Adrenal gland (tissue), 5 donors: ENCODE data around the gene HOXD12.

Source experiments
- CTCF ChIP-seq, 6 experiments: fragments of 450-650 bp in 4 of 6; fragments of 200-600 bp in 2 of 6; sonication (generic) in 1 of 6; IDR thresholded peaks; 1 replicate in 5 of 6; 2 replicates in 1 of 6; pipeline versions ENCODE4 v1.5.1 to v1.8.0; 2016 to 2021; ENCODE audit warnings: antibody characterized with exemption in 6 of 6, mild to moderate bottlenecking in 2 of 6, moderate library complexity in 1 of 6
- POLR2A ChIP-seq, 2 donors: fragments of 450-650 bp; IDR thresholded peaks; one replicate each; pipeline ENCODE4 v1.6.1; 2017; ENCODE audit warnings: antibody characterized with exemption in 2 of 2, mild to moderate bottlenecking in 2 of 2, moderate library complexity in 1 of 2
- donor health status: DM: no; HTN: no; CAD: no.

GRCh38 chr2:176095421-176095820, 4.2 kb upstream of the HOXD12 start:
- TF ChIP-seq CTCF (IDR thresholded peaks at IDR 0.05) (no peak), POLR2A (IDR thresholded peaks at IDR 0.05) (no peak)
